SK-N-SH treated with all-trans-retinoic acid at 6 μM for 48 hours (cell line): ENCODE data around the gene SERPINB1.

Experiments used
- ARNTL ChIP-seq: fragments of 450-650 bp; formaldehyde crosslinking; IDR thresholded peaks from 2 replicates; pipeline ENCODE4 v1.5.0; 2020; ENCODE audit warnings: low read depth, mild to moderate bottlenecking, moderate library complexity, borderline replicate concordance
- GLIS3 ChIP-seq: fragments of 250-450 bp; sonication (Bioruptor Pico); IDR thresholded peaks from 2 replicates; pipeline ENCODE4 v1.5.0; 2020; ENCODE audit warnings: mild to moderate bottlenecking, moderate library complexity
- POU6F1 ChIP-seq: fragments of 250-450 bp; sonication (Bioruptor Pico); IDR thresholded peaks from 2 replicates; pipeline ENCODE4 v1.8.0; 2021; ENCODE audit warnings: low read depth, mild to moderate bottlenecking, moderate library complexity, borderline replicate concordance
- TOX ChIP-seq: fragments of 250-450 bp; sonication (Bioruptor Pico); IDR thresholded peaks from 2 replicates; pipeline ENCODE4 v1.8.0; 2021; ENCODE audit warnings: mild to moderate bottlenecking, moderate library complexity, borderline replicate concordance

- no peak for TF ChIP-seq POU6F1
- TF ChIP-seq GLIS3 = no peak
- TF ChIP-seq TOX (CRISPR knock-in tag) = no peak
- no peak for TF ChIP-seq ARNTL
Observed at GRCh38 chr6:2877960-2878359, 36.3 kb upstream of the SERPINB1 start.
